Measurements from ENCODE around the gene GSDME.

- TF ChIP-seq, protein P1, sequence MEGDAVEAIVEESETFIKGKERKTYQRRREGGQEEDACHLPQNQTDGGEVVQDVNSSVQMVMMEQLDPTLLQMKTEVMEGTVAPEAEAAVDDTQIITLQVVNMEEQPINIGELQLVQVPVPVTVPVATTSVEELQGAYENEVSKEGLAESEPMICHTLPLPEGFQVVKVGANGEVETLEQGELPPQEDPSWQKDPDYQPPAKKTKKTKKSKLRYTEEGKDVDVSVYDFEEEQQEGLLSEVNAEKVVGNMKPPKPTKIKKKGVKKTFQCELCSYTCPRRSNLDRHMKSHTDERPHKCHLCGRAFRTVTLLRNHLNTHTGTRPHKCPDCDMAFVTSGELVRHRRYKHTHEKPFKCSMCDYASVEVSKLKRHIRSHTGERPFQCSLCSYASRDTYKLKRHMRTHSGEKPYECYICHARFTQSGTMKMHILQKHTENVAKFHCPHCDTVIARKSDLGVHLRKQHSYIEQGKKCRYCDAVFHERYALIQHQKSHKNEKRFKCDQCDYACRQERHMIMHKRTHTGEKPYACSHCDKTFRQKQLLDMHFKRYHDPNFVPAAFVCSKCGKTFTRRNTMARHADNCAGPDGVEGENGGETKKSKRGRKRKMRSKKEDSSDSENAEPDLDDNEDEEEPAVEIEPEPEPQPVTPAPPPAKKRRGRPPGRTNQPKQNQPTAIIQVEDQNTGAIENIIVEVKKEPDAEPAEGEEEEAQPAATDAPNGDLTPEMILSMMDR (IDR thresholded peaks at IDR 0.05; ENCODE audit: insufficient read depth, low read depth, low read length) = no peak
- TF ChIP-seq EZH2 (IDR thresholded peaks at IDR 0.05; ENCODE audit: insufficient read depth, low read length) = no peak
These were observed 14.6 kb downstream of the GSDME start for GRCh38 chr7:24742506-24743162.

Measured in astrocyte (in vitro differentiated cells and primary cell).